ENCODE measurements around the gene TBC1D13. TPM values are rescaled to one million over a fixed set of nuclear protein-coding genes. Genes with fewer than 3 reads are reported as not detected.
"Not testable (repeated sequence)": the region's sequence is repeated elsewhere in the genome, so short reads cannot be mapped to it uniquely, and the experiment has no call there.

TBC1D13 gene
- total RNA-seq, 1 donor from 2014 or later = 24.3 TPM

DNA sequence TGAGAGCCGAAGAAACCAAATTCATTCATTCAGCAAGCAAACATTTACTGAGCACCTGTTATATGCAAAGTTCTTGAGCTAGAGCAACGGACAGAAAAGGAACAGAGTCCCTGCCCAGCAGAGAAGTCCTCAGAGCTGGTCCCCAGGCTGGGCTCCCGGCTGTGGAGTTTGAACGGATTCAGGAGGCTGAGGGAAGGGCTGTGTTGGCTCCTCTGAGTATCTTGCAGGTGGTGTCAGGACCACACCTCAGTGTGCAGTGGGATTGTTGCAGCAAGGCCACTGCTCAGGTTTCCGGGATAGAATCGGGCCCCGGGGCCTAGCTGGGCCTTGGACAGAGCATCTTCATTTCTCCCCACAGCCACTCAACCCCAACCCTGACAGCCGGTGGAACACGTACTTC is 5.1 kb downstream of the TBC1D13 start:
- Mint-ChIP-seq H3K4me3 (ENCODE audit: unreplicated experiment) (no peak overlapping the region), H3K27ac (ENCODE audit: unreplicated experiment) (no peak overlapping the region), H3K4me1 (ENCODE audit: low read depth, unreplicated experiment) (peaks cover 6% of the 10 kb centered on the region), H3K36me3 (ENCODE audit: low read depth, unreplicated experiment) (peaks cover 15% of the 10 kb centered on the region), H3K27me3 (ENCODE audit: low read depth, unreplicated experiment) (no peaks in the 10 kb centered on the region), H3K9me3 (ENCODE audit: unreplicated experiment) (no peaks in the 10 kb centered on the region)
- peaks cover 6% of the 10 kb centered on the region for H3K4me1 ChIP-seq (ENCODE audit: insufficient read depth, low read length)
- FAIRE-seq = no peak
- H2AFZ ChIP-seq (ENCODE audit: low read depth, low read length) = no peak overlapping the region
- no peaks in the 10 kb centered on the region for H4K20me1 ChIP-seq (ENCODE audit: insufficient read depth, low read length)
- peaks cover 18% of the 10 kb centered on the region for H3K79me2 ChIP-seq (ENCODE audit: insufficient read depth, low read length)
- H3K9me3 ChIP-seq (ENCODE audit: insufficient read depth, low read depth, low read length) = no peaks in the 10 kb centered on the region
- peaks cover 14% of the 10 kb centered on the region for H3K36me3 ChIP-seq (ENCODE audit: insufficient read depth, low read length)
- no peak overlapping the region for H3K4me3 ChIP-seq (ENCODE audit: insufficient read depth, low read depth, low read length)
- no peak overlapping the region for H3K27ac ChIP-seq (ENCODE audit: low read depth, low read length)
- no peak for DNase-seq (ENCODE audit: low read depth)
- H3K4me2 ChIP-seq (ENCODE audit: low read length) = no peak overlapping the region
- no peaks in the 10 kb centered on the region for H3K27me3 ChIP-seq (ENCODE audit: insufficient read depth, low read length)
- TF ChIP-seq, protein P1, sequence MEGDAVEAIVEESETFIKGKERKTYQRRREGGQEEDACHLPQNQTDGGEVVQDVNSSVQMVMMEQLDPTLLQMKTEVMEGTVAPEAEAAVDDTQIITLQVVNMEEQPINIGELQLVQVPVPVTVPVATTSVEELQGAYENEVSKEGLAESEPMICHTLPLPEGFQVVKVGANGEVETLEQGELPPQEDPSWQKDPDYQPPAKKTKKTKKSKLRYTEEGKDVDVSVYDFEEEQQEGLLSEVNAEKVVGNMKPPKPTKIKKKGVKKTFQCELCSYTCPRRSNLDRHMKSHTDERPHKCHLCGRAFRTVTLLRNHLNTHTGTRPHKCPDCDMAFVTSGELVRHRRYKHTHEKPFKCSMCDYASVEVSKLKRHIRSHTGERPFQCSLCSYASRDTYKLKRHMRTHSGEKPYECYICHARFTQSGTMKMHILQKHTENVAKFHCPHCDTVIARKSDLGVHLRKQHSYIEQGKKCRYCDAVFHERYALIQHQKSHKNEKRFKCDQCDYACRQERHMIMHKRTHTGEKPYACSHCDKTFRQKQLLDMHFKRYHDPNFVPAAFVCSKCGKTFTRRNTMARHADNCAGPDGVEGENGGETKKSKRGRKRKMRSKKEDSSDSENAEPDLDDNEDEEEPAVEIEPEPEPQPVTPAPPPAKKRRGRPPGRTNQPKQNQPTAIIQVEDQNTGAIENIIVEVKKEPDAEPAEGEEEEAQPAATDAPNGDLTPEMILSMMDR (IDR thresholded peaks at IDR 0.05; ENCODE audit: insufficient read depth, low read depth, low read length) = no peak
- TF ChIP-seq EZH2 (IDR thresholded peaks at IDR 0.05; ENCODE audit: insufficient read depth, low read length) = no peak
- H3K9ac ChIP-seq (ENCODE audit: low read length) = no peak overlapping the region

DNA sequence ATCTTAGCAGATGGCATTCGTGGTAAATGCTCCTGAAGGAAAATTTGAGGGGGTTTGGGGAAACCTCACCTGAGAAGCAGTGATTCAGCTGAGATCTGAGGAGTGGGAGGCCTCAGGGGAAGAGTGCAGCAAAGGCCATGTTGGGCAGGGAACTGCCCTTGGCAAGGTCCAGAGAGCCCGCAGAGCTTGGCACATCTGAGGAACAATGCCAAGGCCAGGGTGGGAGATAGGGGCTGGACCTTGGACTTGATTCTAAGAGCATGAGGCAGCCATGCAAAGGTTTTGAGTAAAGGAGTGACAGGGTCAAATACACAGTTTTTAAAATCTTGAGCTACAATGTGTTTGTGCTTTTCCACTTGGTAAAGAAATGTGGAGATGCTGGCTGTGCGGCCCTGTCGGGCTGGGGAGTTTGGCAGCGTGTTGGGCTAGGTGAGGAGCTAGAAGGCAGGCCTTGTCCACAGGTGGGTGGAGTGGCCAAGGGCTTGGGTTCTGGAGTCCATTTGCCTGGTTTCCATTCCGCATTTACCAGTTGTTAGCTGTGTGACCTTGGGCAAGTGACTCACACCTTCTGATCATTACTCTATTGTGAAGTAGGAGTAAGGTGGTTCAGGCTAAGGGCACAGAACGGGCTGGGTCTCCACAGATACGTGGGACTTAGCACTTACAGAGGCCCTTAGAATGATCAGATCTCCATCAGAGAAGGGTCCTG is 6.1 kb downstream of the TBC1D13 start:
- no peak overlapping the region for H3K4me3 ChIP-seq (ENCODE audit: insufficient read depth, low read depth, low read length)
- Mint-ChIP-seq H3K36me3 (ENCODE audit: low read depth, unreplicated experiment) (peaks cover 19% of the 10 kb centered on the region), H3K9me3 (ENCODE audit: unreplicated experiment) (no peaks in the 10 kb centered on the region), H3K27ac (ENCODE audit: unreplicated experiment) (no peak overlapping the region), H3K27me3 (ENCODE audit: low read depth, unreplicated experiment) (no peaks in the 10 kb centered on the region), H3K4me1 (ENCODE audit: low read depth, unreplicated experiment) (peaks cover 6% of the 10 kb centered on the region), H3K4me3 (ENCODE audit: unreplicated experiment) (no peak overlapping the region)
- H2AFZ ChIP-seq (ENCODE audit: low read depth, low read length) = no peak overlapping the region
- H3K79me2 ChIP-seq (ENCODE audit: insufficient read depth, low read length) = peaks cover 8% of the 10 kb centered on the region
- no peaks in the 10 kb centered on the region for H4K20me1 ChIP-seq (ENCODE audit: insufficient read depth, low read length)
- FAIRE-seq (no peak), DNase-seq (ENCODE audit: low read depth) (no peak)
- no peaks in the 10 kb centered on the region for H3K9me3 ChIP-seq (ENCODE audit: insufficient read depth, low read depth, low read length)
- H3K36me3 ChIP-seq (ENCODE audit: insufficient read depth, low read length) = peaks cover 16% of the 10 kb centered on the region
- no peak overlapping the region for H3K4me2 ChIP-seq (ENCODE audit: low read length)
- no peaks in the 10 kb centered on the region for H3K27me3 ChIP-seq (ENCODE audit: insufficient read depth, low read length)
- no peak overlapping the region for H3K9ac ChIP-seq (ENCODE audit: low read length)
- peaks cover 4% of the 10 kb centered on the region for H3K4me1 ChIP-seq (ENCODE audit: insufficient read depth, low read length)
- H3K27ac ChIP-seq (ENCODE audit: low read depth, low read length) = no peak overlapping the region
- no peak for TF ChIP-seq EZH2 (IDR thresholded peaks at IDR 0.05; ENCODE audit: insufficient read depth, low read length)
- TF ChIP-seq, protein P1 (IDR thresholded peaks at IDR 0.05; ENCODE audit: insufficient read depth, low read depth, low read length) = no peak

DNA sequence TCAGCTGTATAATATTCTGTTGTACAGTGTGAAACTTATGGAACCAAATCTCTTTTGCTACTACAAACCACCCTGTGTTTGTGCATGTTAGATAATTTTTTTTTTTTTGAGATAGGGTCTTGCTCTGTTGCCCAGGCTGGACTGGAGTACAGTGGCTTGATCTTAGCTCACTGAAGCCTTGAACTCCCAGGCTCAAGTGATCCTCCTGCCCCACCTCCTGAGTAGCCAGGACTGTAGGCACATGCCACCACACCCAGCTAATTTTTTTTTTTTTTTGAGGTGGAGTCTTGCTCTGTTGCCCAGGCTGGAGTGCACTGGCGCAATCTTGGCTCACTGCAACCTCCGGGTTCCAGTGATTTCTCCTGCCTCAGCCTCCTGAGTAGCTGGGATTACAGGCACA is 7.9 kb downstream of the TBC1D13 start:
- not testable (repeated sequence) for H3K4me2 ChIP-seq (ENCODE audit: low read length); H2AFZ ChIP-seq (ENCODE audit: low read depth, low read length); H4K20me1 ChIP-seq (ENCODE audit: insufficient read depth, low read length); H3K27me3 Mint-ChIP-seq (ENCODE audit: low read depth, unreplicated experiment); H3K79me2 ChIP-seq (ENCODE audit: insufficient read depth, low read length); H3K9me3 ChIP-seq (ENCODE audit: insufficient read depth, low read depth, low read length); H3K27me3 ChIP-seq (ENCODE audit: insufficient read depth, low read length); H3K9me3 Mint-ChIP-seq (ENCODE audit: unreplicated experiment); FAIRE-seq; H3K9ac ChIP-seq (ENCODE audit: low read length); H3K4me3 ChIP-seq (ENCODE audit: insufficient read depth, low read depth, low read length); DNase-seq (ENCODE audit: low read depth); H3K4me1 Mint-ChIP-seq (ENCODE audit: low read depth, unreplicated experiment); H3K4me1 ChIP-seq (ENCODE audit: insufficient read depth, low read length); H3K4me3 Mint-ChIP-seq (ENCODE audit: unreplicated experiment); H3K27ac ChIP-seq (ENCODE audit: low read depth, low read length); H3K27ac Mint-ChIP-seq (ENCODE audit: unreplicated experiment)
- peaks cover 24% of the 10 kb centered on the region for H3K36me3 Mint-ChIP-seq (ENCODE audit: low read depth, unreplicated experiment)
- H3K36me3 ChIP-seq (ENCODE audit: insufficient read depth, low read length) = peaks cover 28% of the 10 kb centered on the region
